ENCODE measurements around the gene HOXB5.

- TF ChIP-seq CTCF (IDR thresholded peaks at IDR 0.05; ENCODE audit: low read depth, low read length, poor library complexity, severe bottlenecking) (no peak), EZH2phosphoT487 (IDR thresholded peaks at IDR 0.05; ENCODE audit: borderline replicate concordance, low read length) (no peak)
Measured at GRCh38 chr17:48603959-48604769, 10.6 kb upstream of the HOXB5 start.
